Breast epithelium (tissue), 4 donors: Measurements from ENCODE around the gene AKT1S1. TPM values are rescaled to one million over a fixed set of nuclear protein-coding genes. Genes with fewer than 3 reads are reported as not detected.
A peak's percentile ranks its signal among the peaks of the same experiment; 100 is the strongest.

ENCODE experiments used
- DNase-seq, 2 donors: peaks; one replicate each; pipeline ENCODE4 v3.0.0-alpha.2; 2019; ENCODE audit warnings: low spot score in 2 of 2
- H3K27ac ChIP-seq, 2 donors: fragments of 200-600 bp; sonication (generic) in 1 of 2; one replicate each; pipeline ENCODE4 v1.5.1; 2016 to 2019; ENCODE audit warnings: mild to moderate bottlenecking in 1 of 2
- H3K27me3 ChIP-seq, 2 donors: fragments of 200-600 bp; sonication (generic) in 1 of 2; one replicate each; pipeline versions ENCODE4 v1.5.1 to v1.6.0; 2017 to 2019; ENCODE audit warnings: control low read depth in 1 of 2, mild to moderate bottlenecking in 1 of 2
- H3K36me3 ChIP-seq: fragments of 200-600 bp; one replicate; pipeline ENCODE4 v1.5.1; 2019
- H3K4me1 ChIP-seq, 2 donors: fragments of 200-600 bp; sonication (generic); one replicate each; pipeline ENCODE4 v1.5.1; 2016 to 2019; ENCODE audit warnings: control low read depth in 1 of 2
- H3K4me3 ChIP-seq, 3 donors: fragments of 200-600 bp; sonication (generic); 1 replicate in 2 of 3; 2 replicates in 1 of 3; pipeline ENCODE4 v1.5.1; 2016 to 2019; ENCODE audit warnings: mild to moderate bottlenecking in 3 of 3, moderate library complexity in 2 of 3
- H3K9me3 ChIP-seq, 2 donors: fragments of 200-600 bp; sonication (generic) in 1 of 2; one replicate each; pipeline ENCODE4 v1.5.1; 2016 to 2019; ENCODE audit warnings: control low read depth in 1 of 2
- CTCF ChIP-seq, 3 donors: fragments of 450-650 bp; IDR thresholded peaks; one replicate each; pipeline ENCODE4 v1.5.1; 2016 to 2017; ENCODE audit warnings: antibody characterized with exemption in 3 of 3, mild to moderate bottlenecking in 3 of 3, moderate library complexity in 3 of 3
- POLR2A ChIP-seq: fragments of 450-650 bp; IDR thresholded peaks from one replicate; pipeline ENCODE4 v1.6.1; 2016; ENCODE audit warnings: antibody characterized with exemption, mild to moderate bottlenecking, moderate library complexity
- POLR2AphosphoS5 ChIP-seq, 3 donors: sonication (generic); formaldehyde crosslinking; IDR thresholded peaks; one replicate each; pipeline ENCODE4 v1.6.1; 2017; ENCODE audit warnings: antibody characterized with exemption in 3 of 3
- intact Hi-C: fragments of 100-400 bp; cut with DNase I; formaldehyde crosslinking; loops from one replicate; pipeline ENCODE4 v1.15.1; 2023; ENCODE audit warnings: low total_unique reads
- total RNA-seq, 3 donors: library from RNA; depleted of rRNA; stranded (reverse); fragments of >200 nt; gene quantifications; one replicate each; pipeline ENCODE4 v1.1.0, GENCODE V29; 2016

Gene AKT1S1
- total RNA-seq, 3 donors from 2014 or later: 11.9 to 13.8 (median 12.5) TPM

GRCh38 chr19:49879243-49879963 lies 2.2 kb upstream of the AKT1S1 start:
- Histone ChIP-seq H3K27me3 (no peaks in the 10 kb centered on the region), H3K9me3 (peaks cover 0 to 6% of the 10 kb centered on the region in 2 donors), H3K36me3 (peaks cover 8% of the 10 kb centered on the region), H3K4me3 (no peak overlapping the region), H3K27ac (no peak overlapping the region), H3K4me1 (peaks cover 4 to 7% of the 10 kb centered on the region in 2 donors)
- intact Hi-C loops: no loop called here
- no peak for DNase-seq
- TF ChIP-seq CTCF (IDR thresholded peaks at IDR 0.05) (no peak), POLR2AphosphoS5 (IDR thresholded peaks at IDR 0.05) (no peak), POLR2A (no peak)

GRCh38 chr19:49878744-49879070 lies 1.6 kb upstream of the AKT1S1 start:
- Histone ChIP-seq H3K27me3 (no peaks in the 10 kb centered on the region), H3K9me3 (peaks cover 0 to 6% of the 10 kb centered on the region in 2 donors), H3K4me1 (peaks cover 4 to 7% of the 10 kb centered on the region in 2 donors), H3K4me3 (peak overlapping the region; percentile 82 to 92 (median 88)), H3K36me3 (peaks cover 1% of the 10 kb centered on the region), H3K27ac (peak overlapping the region; percentile 99 to 100)
- no peak for TF ChIP-seq POLR2AphosphoS5 (IDR thresholded peaks at IDR 0.05)
- TF ChIP-seq POLR2A: no peak
- TF ChIP-seq CTCF (IDR thresholded peaks at IDR 0.05): no peak
- intact Hi-C loops: no loop called here
- DNase-seq: no peak

DNA sequence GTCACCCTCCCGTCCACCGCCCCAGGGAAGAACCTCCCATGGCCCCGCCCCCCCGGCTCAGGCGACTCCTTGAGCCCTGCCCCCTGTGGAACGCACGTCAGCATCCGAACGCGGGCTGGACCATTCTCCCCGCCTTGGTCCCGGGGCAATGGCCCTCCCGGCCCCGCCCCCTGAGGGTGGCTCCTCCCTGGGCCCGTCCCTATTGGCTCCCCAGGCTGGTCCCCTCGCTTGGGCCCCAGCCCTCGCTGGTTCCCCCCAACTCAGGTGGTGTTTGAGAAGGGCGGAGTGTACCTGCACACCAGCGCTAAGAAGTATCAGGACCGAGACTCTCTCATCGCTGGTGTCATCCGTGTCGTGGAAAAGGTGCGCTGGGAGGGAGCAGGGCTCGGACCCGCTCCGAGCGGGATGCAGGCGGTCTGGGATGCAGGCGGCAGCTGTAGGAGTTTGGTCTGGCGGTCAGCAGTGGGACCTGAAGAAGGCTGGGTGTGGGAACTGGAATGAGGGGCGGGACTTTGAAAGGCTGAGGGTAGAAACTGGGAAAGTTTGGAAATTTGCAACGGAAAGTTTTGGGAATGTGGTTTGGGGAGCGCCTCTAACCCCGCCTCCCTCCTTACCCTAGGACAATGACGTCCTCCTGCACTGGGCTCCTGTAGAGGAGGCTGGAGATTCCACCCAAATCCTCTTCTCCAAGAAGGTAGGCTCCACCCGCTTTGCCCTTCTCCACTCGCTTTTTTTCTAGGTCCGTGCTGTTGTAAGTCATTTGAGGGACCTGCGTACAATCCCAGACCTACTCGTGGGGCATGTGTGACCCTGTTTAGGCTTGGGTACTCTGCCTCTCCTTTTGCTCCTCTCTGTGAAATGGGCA lies 956 bp upstream of the AKT1S1 start:
- H3K27me3 ChIP-seq: no peaks in the 10 kb centered on the region
- peak; percentile 97 to 98 for DNase-seq
- TF ChIP-seq CTCF (IDR thresholded peaks at IDR 0.05) (no peak), POLR2AphosphoS5 (IDR thresholded peaks at IDR 0.05) (no peak), POLR2A (no peak)
- H3K4me3 ChIP-seq: peak overlapping the region; percentile 82 to 92 (median 88)
- no peaks in the 10 kb centered on the region for H3K36me3 ChIP-seq
- H3K4me1 ChIP-seq: peaks cover 4 to 7% of the 10 kb centered on the region in 2 donors
- intact Hi-C loops: no loop called here
- peaks cover 0 to 5% of the 10 kb centered on the region in 2 donors for H3K9me3 ChIP-seq
- H3K27ac ChIP-seq: peak overlapping the region; percentile 99 to 100

DNA sequence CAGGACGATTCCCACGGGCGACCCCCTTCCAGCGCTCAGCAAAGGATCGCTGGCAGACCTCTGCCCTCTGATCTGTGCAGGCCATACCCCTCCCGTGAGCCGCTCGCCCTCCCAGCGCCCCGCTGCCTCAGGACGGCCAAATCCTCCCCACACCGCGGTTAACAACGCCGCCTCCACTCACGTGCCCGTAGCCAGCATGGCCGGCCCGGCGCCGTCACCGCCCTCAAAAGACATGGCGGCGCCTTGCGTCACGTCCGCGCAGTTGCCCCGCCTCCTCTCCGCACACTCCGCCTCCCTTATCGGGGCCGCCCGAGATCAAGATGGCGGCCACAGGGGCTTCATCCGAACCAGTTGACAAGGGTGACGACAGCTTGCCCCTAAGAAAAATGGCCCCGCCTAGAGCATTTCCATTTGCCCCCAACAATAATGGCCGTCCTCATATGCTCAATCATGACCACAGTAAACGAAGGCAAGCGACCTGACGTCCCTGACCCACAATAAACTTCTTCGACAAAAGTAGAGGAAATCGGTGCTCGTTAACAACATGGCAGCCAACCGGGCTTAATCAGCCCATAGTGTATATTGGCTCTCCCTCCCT lies 634 bp downstream of the AKT1S1 start:
- intact Hi-C loops: no loop called here
- TF ChIP-seq POLR2A: no peak
- peak; percentile 75 to 86 (median 77) for TF ChIP-seq POLR2AphosphoS5 (IDR thresholded peaks at IDR 0.05)

DNA sequence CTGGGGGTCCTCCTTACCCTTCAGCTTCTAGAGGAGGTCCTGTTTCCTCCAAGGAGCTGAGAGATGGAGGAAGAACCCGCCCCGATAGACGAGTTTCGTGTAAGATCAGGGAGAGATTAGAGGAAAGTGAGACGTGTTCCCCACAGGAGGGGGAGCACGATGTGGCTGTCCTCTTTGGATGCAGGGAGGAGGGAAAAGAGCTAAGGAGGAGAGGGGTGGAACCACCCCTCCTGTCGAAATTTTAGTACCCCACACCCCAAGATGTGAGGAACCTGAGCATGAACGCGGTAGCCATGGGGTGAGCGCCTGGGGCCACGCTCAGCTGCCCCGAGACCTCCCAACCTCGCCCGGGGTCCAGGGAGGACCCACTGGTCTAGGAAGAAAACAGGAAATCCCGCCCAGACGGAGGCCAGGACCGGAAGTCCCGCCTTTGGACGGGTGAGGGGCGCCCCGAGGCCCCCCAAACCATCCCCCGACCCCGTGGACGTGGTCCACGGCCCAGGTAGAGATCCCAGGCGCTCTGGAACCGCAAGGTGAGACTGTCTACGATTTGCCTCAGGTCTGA lies 1.2 kb downstream of the AKT1S1 start:
- intact Hi-C loops: no loop called here
- H3K9me3 ChIP-seq: no peaks in the 10 kb centered on the region

More for the DNA sequence above, 634 bp downstream of the AKT1S1 start:
- no peaks in the 10 kb centered on the region for H3K9me3 ChIP-seq
- H3K4me1 ChIP-seq: peaks cover 4 to 7% of the 10 kb centered on the region in 2 donors
- peak; percentile 99 for DNase-seq
- H3K4me3 ChIP-seq: peak overlapping the region; percentile 82 to 92 (median 88)
- no peaks in the 10 kb centered on the region for H3K36me3 ChIP-seq
- H3K27me3 ChIP-seq: no peaks in the 10 kb centered on the region
- peak overlapping the region; percentile 99 to 100 for H3K27ac ChIP-seq

More for the DNA sequence above, 1.2 kb downstream of the AKT1S1 start:
- Histone ChIP-seq H3K4me1 (peaks cover 4 to 7% of the 10 kb centered on the region in 2 donors), H3K36me3 (no peaks in the 10 kb centered on the region), H3K27me3 (no peaks in the 10 kb centered on the region), H3K4me3 (peak overlapping the region; percentile 82 to 92 (median 88)), H3K27ac (peak overlapping the region; percentile 99 to 100)
- no peak for DNase-seq
- TF ChIP-seq POLR2A (no peak), CTCF (IDR thresholded peaks at IDR 0.05) (no peak), POLR2AphosphoS5 (IDR thresholded peaks at IDR 0.05) (no peak)
